Keratinocyte (primary cell): Measurements from ENCODE around the gene TMUB1. TPM values are rescaled to one million over a fixed set of nuclear protein-coding genes. Genes with fewer than 3 reads are reported as not detected.

ENCODE experiments used
- DNase-seq: peaks from one replicate; pipeline ENCODE4 v3.0.0-alpha.2; 2011; ENCODE audit warnings: low read depth, missing footprints, low spot score
- FAIRE-seq: peaks from 2 replicates; lab custom pipeline; 2011; peaks lifted over from hg19 to GRCh38; lab: Jason Lieb, UNC
- H2AFZ ChIP-seq: 2 replicates; pipeline ENCODE4 v1.6.0; 2012; ENCODE audit warnings: low read length, control low read depth, inconsistent platforms; ENCODE audit not compliant: control insufficient read depth
- H3K27ac ChIP-seq: 2 replicates; pipeline ENCODE4 v1.5.1; 2011; ENCODE audit warnings: low read length; ENCODE audit not compliant: control insufficient read depth, insufficient read depth
- H3K27me3 ChIP-seq: 3 replicates; pipeline ENCODE4 v1.6.0; 2011; ENCODE audit warnings: low read length; ENCODE audit not compliant: control insufficient read depth, insufficient read depth; ENCODE audit errors: extremely low read depth
- H3K36me3 ChIP-seq, 2 experiments: 2 replicates in 1 of 2; 3 replicates in 1 of 2; pipeline ENCODE4 v1.5.1; 2011; ENCODE audit warnings: low read length in 2 of 2, mild to moderate bottlenecking in 1 of 2; ENCODE audit not compliant: control insufficient read depth in 2 of 2, insufficient read depth in 2 of 2; ENCODE audit errors: extremely low read depth in 1 of 2
- H3K4me1 ChIP-seq: 3 replicates; pipeline ENCODE4 v1.5.1; 2011; ENCODE audit warnings: low read length; ENCODE audit not compliant: control insufficient read depth, insufficient read depth; ENCODE audit errors: extremely low read depth
- H3K4me2 ChIP-seq: 3 replicates; pipeline ENCODE4 v1.6.0; 2011; ENCODE audit warnings: low read depth, low read length; ENCODE audit not compliant: control insufficient read depth, insufficient read depth; ENCODE audit errors: extremely low read depth
- H3K4me3 ChIP-seq, 3 experiments: fragments of 200-600 bp in 1 of 3; sonication (generic) in 1 of 3; 2 replicates in 2 of 3; 3 replicates in 1 of 3; pipeline ENCODE4 v1.5.1; 2011 to 2016; ENCODE audit warnings: low read length in 3 of 3, mild to moderate bottlenecking in 3 of 3, control low read depth in 2 of 3, inconsistent platforms in 1 of 3, low read depth in 1 of 3, mixed read lengths in 1 of 3, mixed run types in 1 of 3, moderate library complexity in 1 of 3; ENCODE audit not compliant: control insufficient read depth in 2 of 3, insufficient read depth in 2 of 3; ENCODE audit errors: extremely low read depth in 1 of 3
- H3K79me2 ChIP-seq: 2 replicates; pipeline ENCODE4 v1.6.0; 2012; ENCODE audit warnings: low read length; ENCODE audit not compliant: control insufficient read depth, insufficient read depth
- H3K9ac ChIP-seq: 3 replicates; pipeline ENCODE4 v1.6.0; 2011; ENCODE audit warnings: low read length; ENCODE audit not compliant: control insufficient read depth, insufficient read depth; ENCODE audit errors: extremely low read depth
- H3K9me1 ChIP-seq: 3 replicates; pipeline ENCODE4 v1.6.0; 2011; ENCODE audit warnings: low read length; ENCODE audit not compliant: control insufficient read depth, insufficient read depth; ENCODE audit errors: extremely low read depth
- H3K9me3 ChIP-seq: 2 replicates; pipeline ENCODE4 v1.5.1; 2012; ENCODE audit warnings: low read depth, low read length; ENCODE audit not compliant: control insufficient read depth
- H4K20me1 ChIP-seq: 3 replicates; pipeline ENCODE4 v1.6.0; 2011; ENCODE audit warnings: low read length; ENCODE audit not compliant: control insufficient read depth, insufficient read depth; ENCODE audit errors: extremely low read depth
- CTCF ChIP-seq, 3 experiments: IDR thresholded peaks in 1 of 3; conservative IDR thresholded peaks in 1 of 3; optimal IDR thresholded peaks in 1 of 3; 2 replicates in 2 of 3; 3 replicates in 1 of 3; pipeline versions ENCODE3 to v1.5.1; 2011; ENCODE audit warnings: low read length in 3 of 3, mild to moderate bottlenecking in 3 of 3, moderate library complexity in 2 of 3, control low read depth in 1 of 3, inconsistent platforms in 1 of 3; ENCODE audit not compliant: insufficient read depth in 2 of 3; ENCODE audit errors: extremely low read depth in 1 of 3
- EZH2 ChIP-seq: IDR thresholded peaks from one replicate; pipeline ENCODE4 v1.6.1; 2012; ENCODE audit warnings: inconsistent platforms, mild to moderate bottlenecking, low read length, moderate library complexity
- dilution Hi-C: fragments of 300-500 bp; cut with MboI; formaldehyde crosslinking; loops from one replicate; pipeline ENCODE4 v1.7.0; 2020; ENCODE audit warnings: low sequenced_read_pairs; ENCODE audit not compliant: extremely low pct_ligation_motif_present
- polyA plus RNA-seq, 5 experiments: library from polyadenylated mRNA; depleted of rRNA in 3 of 5; stranded (reverse) in 3 of 5; stranded (forward) in 1 of 5; unstranded in 1 of 5; fragments of >200 nt; gene quantifications; 1 replicate in 1 of 5; 2 replicates in 3 of 5; 3 replicates in 1 of 5; pipeline versions ENCODE4 v1.2.1 to v1.2.3, GENCODE V29; 2011 to 2012; ENCODE audit warnings: missing spikeins in 2 of 5, low read depth in 1 of 5, low replicate concordance in 1 of 5

TMUB1 gene
- polyA plus RNA-seq, 1 donor (not counting 4 experiments of a cell fraction or from before 2014, with no cell fraction given), result 12.2 TPM

GRCh38 chr7:151101621-151102396, 18.5 kb upstream of the TMUB1 start:
- no peaks in the 10 kb centered on the region for H3K4me1 ChIP-seq
- peaks cover 6% of the 10 kb centered on the region for H4K20me1 ChIP-seq
- no peak overlapping the region for H3K9ac ChIP-seq
- H3K36me3 ChIP-seq, result peaks cover 0 to 2% of the 10 kb centered on the region in 2 experiments
- DNase-seq (no peak), FAIRE-seq (no peak)
- no peaks in the 10 kb centered on the region for H3K9me1 ChIP-seq
- H3K27me3 ChIP-seq, result no peaks in the 10 kb centered on the region
- dilution Hi-C loops, result no loop called here
- no peak overlapping the region for H2AFZ ChIP-seq
- H3K79me2 ChIP-seq, result peaks cover 65% of the 10 kb centered on the region
- no peak overlapping the region for H3K27ac ChIP-seq
- no peak for TF ChIP-seq CTCF (optimal IDR thresholded peaks at IDR 0.05 in 1 of 3, IDR thresholded peaks at IDR 0.05 in 1 of 3, conservative IDR thresholded peaks at IDR 0.05 in 1 of 3; ENCODE audit: extremely low read depth in 1 of 3, insufficient read depth in 2 of 3, low read length in 3 of 3)
- no peak for TF ChIP-seq EZH2
- H3K9me3 ChIP-seq, result no peaks in the 10 kb centered on the region
- no peak overlapping the region for H3K4me3 ChIP-seq
- H3K4me2 ChIP-seq, result no peak overlapping the region

- H4K20me1 ChIP-seq, result peaks cover 6% of the 10 kb centered on the region
- H3K9ac ChIP-seq, result no peak overlapping the region
- no peak overlapping the region for H2AFZ ChIP-seq
- DNase-seq (no peak), FAIRE-seq (no peak)
- no peak overlapping the region for H3K4me2 ChIP-seq
- peaks cover 68% of the 10 kb centered on the region for H3K79me2 ChIP-seq
- no peaks in the 10 kb centered on the region for H3K9me3 ChIP-seq
- no peaks in the 10 kb centered on the region for H3K9me1 ChIP-seq
- H3K36me3 ChIP-seq, result peaks cover 0 to 1% of the 10 kb centered on the region in 2 experiments
- no peak for TF ChIP-seq EZH2
- TF ChIP-seq CTCF (optimal IDR thresholded peaks at IDR 0.05 in 1 of 3, IDR thresholded peaks at IDR 0.05 in 1 of 3, conservative IDR thresholded peaks at IDR 0.05 in 1 of 3; ENCODE audit: extremely low read depth in 1 of 3, insufficient read depth in 2 of 3, low read length in 3 of 3), result no peak
- H3K27me3 ChIP-seq, result no peaks in the 10 kb centered on the region
- no peak overlapping the region for H3K27ac ChIP-seq
- no peaks in the 10 kb centered on the region for H3K4me1 ChIP-seq
- no peak overlapping the region for H3K4me3 ChIP-seq
- dilution Hi-C loops, result no loop called here
Observed at GRCh38 chr7:151100921-151101320, 17.6 kb upstream of the TMUB1 start.
